ENCODE data around the gene ZRSR2.
"Not testable (repeated sequence)": the region's sequence is repeated elsewhere in the genome, so short reads cannot be mapped to it uniquely, and the experiment has no call there.

Gene ZRSR2

GRCh38 chrX:15816886-15817285, 26.6 kb downstream of the ZRSR2 start:
- H3K27me3 ChIP-seq = no peaks in the 10 kb centered on the region
- no peaks in the 10 kb centered on the region for H3K4me1 ChIP-seq
- no peak overlapping the region for H3K27ac ChIP-seq
- no peak for TF ChIP-seq CTCF (IDR thresholded peaks at IDR 0.05)
- no peak overlapping the region for H3K4me3 ChIP-seq
- intact Hi-C loops (cut with DNase I; ENCODE audit: low total_unique reads) = no loop called here
- no peak for DNase-seq
- H3K36me3 ChIP-seq = peaks cover 0 to 91% (median 85%) of the 10 kb centered on the region in 3 donors
- no peaks in the 10 kb centered on the region for H3K9me3 ChIP-seq

- no peak for TF ChIP-seq CTCF (IDR thresholded peaks at IDR 0.05)
- Histone ChIP-seq H3K27me3 (no peaks in the 10 kb centered on the region), H3K9me3 (no peaks in the 10 kb centered on the region), H3K36me3 (peaks cover 0 to 79% (median 78%) of the 10 kb centered on the region in 3 donors), H3K27ac (no peak overlapping the region), H3K4me3 (no peak overlapping the region), H3K4me1 (no peaks in the 10 kb centered on the region)
- intact Hi-C loops (cut with DNase I; ENCODE audit: low total_unique reads) = no loop called here
- no peak for DNase-seq
Observed at GRCh38 chrX:15820106-15821073, 30.1 kb downstream of the ZRSR2 start.

- intact Hi-C loops (cut with DNase I; ENCODE audit: low total_unique reads) = no loop called here
- peaks cover 0 to 56% (median 56%) of the 10 kb centered on the region in 3 donors for H3K36me3 ChIP-seq
- H3K4me3 ChIP-seq = no peak overlapping the region
- H3K9me3 ChIP-seq = no peaks in the 10 kb centered on the region
- no peak overlapping the region for H3K27ac ChIP-seq
- DNase-seq = no peak
- no peak for TF ChIP-seq CTCF (IDR thresholded peaks at IDR 0.05)
- H3K4me1 ChIP-seq = no peaks in the 10 kb centered on the region
- H3K27me3 ChIP-seq = no peaks in the 10 kb centered on the region
Observed at GRCh38 chrX:15822922-15823321, 32.6 kb downstream of the ZRSR2 start.

GRCh38 chrX:15825936-15826335, 35.7 kb downstream of the ZRSR2 start:
- Histone ChIP-seq H3K4me1 (no peaks in the 10 kb centered on the region), H3K9me3 (no peaks in the 10 kb centered on the region), H3K36me3 (peaks cover 0 to 31% (median 28%) of the 10 kb centered on the region in 3 donors), H3K27me3 (no peaks in the 10 kb centered on the region), H3K4me3 (no peak overlapping the region), H3K27ac (no peak overlapping the region)
- intact Hi-C loops (cut with DNase I; ENCODE audit: low total_unique reads) = no loop called here
- no peak for DNase-seq
- TF ChIP-seq CTCF (IDR thresholded peaks at IDR 0.05) = no peak

GRCh38 chrX:15829217-15829616, 38.9 kb downstream of the ZRSR2 start:
- TF ChIP-seq CTCF (IDR thresholded peaks at IDR 0.05) = no peak
- Histone ChIP-seq H3K27me3 (no peaks in the 10 kb centered on the region), H3K27ac (no peak overlapping the region), H3K36me3 (no peaks in the 10 kb centered on the region), H3K9me3 (no peaks in the 10 kb centered on the region), H3K4me1 (no peaks in the 10 kb centered on the region), H3K4me3 (no peak overlapping the region)
- intact Hi-C loops (cut with DNase I; ENCODE audit: low total_unique reads) = no loop called here
- DNase-seq = no peak

- H3K27ac ChIP-seq; intact Hi-C loops (cut with DNase I; ENCODE audit: low total_unique reads); H3K9me3 ChIP-seq; H3K27me3 ChIP-seq; H3K4me1 ChIP-seq; H3K4me3 ChIP-seq; H3K36me3 ChIP-seq; DNase-seq: not testable (repeated sequence)
Observed at GRCh38 chrX:15831347-15831746, 41.1 kb downstream of the ZRSR2 start.
